Measurements from ENCODE around the gene KLHL2.
"Not testable (repeated sequence)": the region's sequence is repeated elsewhere in the genome, so short reads cannot be mapped to it uniquely, and the experiment has no call there.

KLHL2 gene

DNA sequence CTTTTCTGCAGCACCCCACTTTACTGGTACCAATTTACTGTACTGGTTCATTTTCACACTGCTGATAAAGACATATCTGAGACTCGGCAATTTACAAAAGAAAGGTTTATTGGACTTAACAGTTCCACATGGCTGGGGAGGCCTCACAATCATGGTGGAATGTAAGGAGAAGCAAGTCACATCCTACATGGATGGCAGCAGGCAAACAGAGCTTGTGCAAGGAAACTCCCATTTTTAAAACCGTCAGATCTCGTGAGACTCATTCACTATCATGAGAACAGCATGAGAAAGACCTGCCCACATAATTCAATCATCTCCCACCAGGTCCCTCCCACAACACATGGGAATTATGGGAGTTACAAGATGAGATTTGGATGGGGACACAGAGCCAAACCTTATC is 77.3 kb downstream of the KLHL2 start:
- H3K9me3 Mint-ChIP-seq = peaks cover 5 to 20% of the 10 kb centered on the region in 2 donors
- not testable (repeated sequence) for H3K27me3 Mint-ChIP-seq, H3K27ac Mint-ChIP-seq, H3K4me3 Mint-ChIP-seq, ATAC-seq, DNase-seq
- H3K4me1 Mint-ChIP-seq = peaks cover 40% of the 10 kb centered on the region

- H3K4me1 Mint-ChIP-seq = peaks cover 40% of the 10 kb centered on the region
- peak overlapping the region; percentile 26 to 40 for H3K4me3 Mint-ChIP-seq
- peak overlapping the region in 1 of 2 donors; percentile 79 for H3K27ac Mint-ChIP-seq
- not testable (repeated sequence) for DNase-seq, H3K27me3 Mint-ChIP-seq
- peaks cover 5 to 20% of the 10 kb centered on the region in 2 donors for H3K9me3 Mint-ChIP-seq
- ATAC-seq = peak; percentile 66
These were observed 79.4 kb downstream of the KLHL2 start for GRCh38 chr4:165286619-165287340.

- Mint-ChIP-seq H3K27ac (no peak overlapping the region), H3K4me1 (peaks cover 40% of the 10 kb centered on the region)
- no peak for ATAC-seq
These were observed 80.9 kb downstream of the KLHL2 start for GRCh38 chr4:165288226-165288625.

GRCh38 chr4:165288639-165289422 is 81.5 kb downstream of the KLHL2 start:
- DNase-seq = no peak
- Mint-ChIP-seq H3K27ac (no peak overlapping the region), H3K4me3 (no peak overlapping the region), H3K27me3 (no peaks in the 10 kb centered on the region), H3K4me1 (peaks cover 41% of the 10 kb centered on the region), H3K9me3 (peaks cover 5 to 8% of the 10 kb centered on the region in 2 donors)
- ATAC-seq = no peak

More at GRCh38 chr4:165288226-165288625, 80.9 kb downstream of the KLHL2 start:
- Mint-ChIP-seq H3K4me3 (no peak overlapping the region), H3K9me3 (peaks cover 5 to 11% of the 10 kb centered on the region in 2 donors), H3K27me3 (no peaks in the 10 kb centered on the region)
- DNase-seq = no peak

DNA sequence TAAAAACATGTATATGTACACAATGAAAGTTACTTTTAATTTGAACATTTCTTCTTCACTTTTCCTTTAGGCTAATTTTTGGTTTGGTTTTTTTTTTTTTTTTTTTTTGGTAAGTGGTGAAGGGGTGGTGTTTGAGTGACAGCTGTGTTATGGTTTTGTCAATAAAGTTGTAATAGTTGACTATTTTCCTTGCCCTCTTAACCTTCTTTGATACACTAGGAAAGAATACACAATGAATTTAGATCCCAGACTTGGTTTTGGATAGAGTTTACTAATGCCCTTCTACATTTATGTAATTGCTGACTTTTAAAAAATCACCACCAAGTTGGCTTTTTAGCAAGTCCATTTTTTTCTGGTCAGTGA is 82.0 kb downstream of the KLHL2 start:
- Mint-ChIP-seq H3K27ac (peak overlapping the region in 1 of 2 donors; percentile 27), H3K4me3 (no peak overlapping the region), H3K27me3 (no peaks in the 10 kb centered on the region), H3K4me1 (peaks cover 47% of the 10 kb centered on the region), H3K9me3 (peaks cover 3 to 5% of the 10 kb centered on the region in 2 donors)
- no peak for DNase-seq
- no peak for ATAC-seq

- Mint-ChIP-seq H3K4me3 (no peak overlapping the region), H3K4me1 (peaks cover 32% of the 10 kb centered on the region), H3K9me3 (no peaks in the 10 kb centered on the region), H3K27me3 (no peaks in the 10 kb centered on the region), H3K27ac (no peak overlapping the region)
- ATAC-seq = no peak
- no peak for DNase-seq
These were observed 85.7 kb downstream of the KLHL2 start for GRCh38 chr4:165293061-165293460.

GRCh38 chr4:165293927-165294649 is 86.7 kb downstream of the KLHL2 start:
- no peak overlapping the region for H3K27ac Mint-ChIP-seq
- no peak overlapping the region for H3K4me3 Mint-ChIP-seq
- no peaks in the 10 kb centered on the region for H3K27me3 Mint-ChIP-seq
- no peaks in the 10 kb centered on the region for H3K9me3 Mint-ChIP-seq
- peaks cover 22% of the 10 kb centered on the region for H3K4me1 Mint-ChIP-seq
- ATAC-seq (no peak), DNase-seq (no peak)

DNA sequence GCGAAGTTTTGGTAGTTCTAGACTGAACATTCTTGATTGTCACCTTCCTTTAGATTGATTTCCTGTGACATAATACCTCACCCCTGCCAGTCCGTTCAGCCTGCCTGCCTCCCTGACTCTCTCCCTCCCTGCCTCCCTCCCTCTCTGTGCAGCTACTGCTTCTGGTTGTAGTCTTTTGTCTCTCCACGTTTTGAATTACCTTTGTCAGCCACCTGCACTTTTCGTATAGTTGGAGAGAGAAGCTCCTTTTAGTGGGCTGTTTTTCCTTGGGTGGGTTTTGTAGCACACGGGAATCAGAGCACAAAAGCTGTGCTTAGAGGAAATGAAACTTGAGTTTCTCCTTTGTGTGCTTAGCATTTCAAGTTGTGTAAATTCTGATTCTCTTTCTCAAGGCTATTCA is 87.5 kb downstream of the KLHL2 start:
- Mint-ChIP-seq H3K4me3 (peak overlapping the region; percentile 30 to 32), H3K9me3 (no peaks in the 10 kb centered on the region), H3K4me1 (peaks cover 18% of the 10 kb centered on the region), H3K27me3 (no peaks in the 10 kb centered on the region), H3K27ac (peak overlapping the region in 1 of 2 donors; percentile 23)
- DNase-seq (no peak), ATAC-seq (peak; percentile 76)

- Mint-ChIP-seq H3K27ac (no peak overlapping the region), H3K4me3 (no peak overlapping the region), H3K9me3 (no peaks in the 10 kb centered on the region), H3K27me3 (no peaks in the 10 kb centered on the region), H3K4me1 (peaks cover 37% of the 10 kb centered on the region)
- DNase-seq (no peak), ATAC-seq (no peak)
These were observed 90.3 kb downstream of the KLHL2 start for GRCh38 chr4:165297626-165298025.

- no peak overlapping the region for H3K27ac Mint-ChIP-seq
- H3K4me3 Mint-ChIP-seq = no peak overlapping the region
- no peaks in the 10 kb centered on the region for H3K27me3 Mint-ChIP-seq
- H3K4me1 Mint-ChIP-seq = peaks cover 35% of the 10 kb centered on the region
- DNase-seq = no peak
- no peaks in the 10 kb centered on the region for H3K9me3 Mint-ChIP-seq
- no peak for ATAC-seq
These were observed 92.2 kb downstream of the KLHL2 start for GRCh38 chr4:165299399-165300060.

GRCh38 chr4:165301833-165302232 is 94.5 kb downstream of the KLHL2 start:
- ATAC-seq (peak; percentile 89), DNase-seq (no peak)
- Mint-ChIP-seq H3K27me3 (no peaks in the 10 kb centered on the region), H3K4me1 (peaks cover 24% of the 10 kb centered on the region), H3K9me3 (no peaks in the 10 kb centered on the region), H3K27ac (peak overlapping the region; percentile 46 to 61), H3K4me3 (peak overlapping the region; percentile 66 to 75)

GRCh38 chr4:165302658-165303057 is 95.3 kb downstream of the KLHL2 start:
- H3K27ac Mint-ChIP-seq = no peak overlapping the region
- no peak for ATAC-seq
- H3K27me3 Mint-ChIP-seq = no peaks in the 10 kb centered on the region
- H3K4me3 Mint-ChIP-seq = no peak overlapping the region
- no peak for DNase-seq
- H3K4me1 Mint-ChIP-seq = peaks cover 24% of the 10 kb centered on the region
- H3K9me3 Mint-ChIP-seq = no peaks in the 10 kb centered on the region

GRCh38 chr4:165308166-165308565 is 100.8 kb downstream of the KLHL2 start:
- no peak for ATAC-seq
- Mint-ChIP-seq H3K27me3 (no peaks in the 10 kb centered on the region), H3K9me3 (no peaks in the 10 kb centered on the region), H3K4me1 (peaks cover under 1% of the 10 kb centered on the region), H3K27ac (no peak overlapping the region), H3K4me3 (no peak overlapping the region)
- DNase-seq = no peak

- ATAC-seq = no peak
- Mint-ChIP-seq H3K9me3 (no peaks in the 10 kb centered on the region), H3K27ac (no peak overlapping the region), H3K4me1 (no peaks in the 10 kb centered on the region), H3K4me3 (no peak overlapping the region), H3K27me3 (no peaks in the 10 kb centered on the region)
- no peak for DNase-seq
These were observed 101.2 kb downstream of the KLHL2 start for GRCh38 chr4:165308606-165309005.

DNA sequence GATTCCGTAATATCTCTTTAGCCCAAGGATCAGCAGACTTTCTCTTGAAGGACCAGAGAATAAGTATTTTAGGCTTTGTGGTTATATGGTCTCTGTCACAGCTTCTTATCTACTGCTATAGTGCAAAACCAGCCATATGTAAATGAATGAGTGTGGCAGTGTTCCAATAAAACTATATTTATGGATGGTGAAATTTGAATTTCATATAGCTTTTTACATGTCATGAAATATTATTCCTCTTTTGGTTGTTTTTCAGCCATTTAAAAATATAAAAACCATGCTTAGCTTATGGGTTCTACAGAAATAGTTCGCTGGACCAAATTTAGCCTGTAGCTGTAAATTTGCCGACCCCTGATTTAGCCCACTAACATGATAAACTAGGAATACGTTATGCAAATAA is 102.1 kb downstream of the KLHL2 start:
- Mint-ChIP-seq H3K27ac (no peak overlapping the region), H3K9me3 (no peaks in the 10 kb centered on the region), H3K27me3 (no peaks in the 10 kb centered on the region), H3K4me1 (no peaks in the 10 kb centered on the region), H3K4me3 (no peak overlapping the region)
- DNase-seq (no peak), ATAC-seq (no peak)

Data from stimulated activated naive CD8-positive, alpha-beta T cell treated with anti-CD3 and anti-CD28 coated beads, Interleukin-15, amount 100 ng/mL, for 72 hours (primary cell).